Karpas-422 (cell line): ENCODE measurements around the gene PCGF2. TPM values are rescaled to one million over a fixed set of nuclear protein-coding genes. Genes with fewer than 3 reads are reported as not detected.

Experiments
- DNase-seq: peaks from one replicate; pipeline ENCODE4 v3.0.0-alpha.2; 2015
- H2AFZ ChIP-seq: fragments of 200-600 bp; sonication (generic); 2 replicates; pipeline ENCODE4 v1.6.1; 2014; ENCODE audit warnings: antibody characterized with exemption, low read length, mixed read lengths
- H3K27ac ChIP-seq: fragments of 200-600 bp; sonication (generic); 2 replicates; pipeline ENCODE4 v1.5.1; 2014; ENCODE audit warnings: mild to moderate bottlenecking, low read length, moderate library complexity
- H3K27me3 ChIP-seq: fragments of 200-600 bp; sonication (generic); 2 replicates; pipeline ENCODE4 v1.6.1; 2014; ENCODE audit warnings: low read length, mixed read lengths
- H3K36me3 ChIP-seq: fragments of 200-600 bp; sonication (generic); 2 replicates; pipeline ENCODE4 v1.6.1; 2014; ENCODE audit warnings: low read length, mixed read lengths; ENCODE audit not compliant: insufficient read depth
- H3K4me1 ChIP-seq: fragments of 200-600 bp; sonication (generic); 2 replicates; pipeline ENCODE4 v1.6.1; 2014; ENCODE audit warnings: mild to moderate bottlenecking, low read length, mixed read lengths
- H3K4me2 ChIP-seq: fragments of 200-600 bp; sonication (generic); 2 replicates; pipeline ENCODE4 v1.6.1; 2014; ENCODE audit warnings: low read length, low read depth, mild to moderate bottlenecking; ENCODE audit not compliant: poor library complexity, severe bottlenecking
- H3K4me3 ChIP-seq: fragments of 200-600 bp; sonication (generic); 2 replicates; pipeline ENCODE4 v1.5.1; 2014; ENCODE audit warnings: mild to moderate bottlenecking, antibody characterized with exemption, low read length, mixed read lengths
- H3K79me2 ChIP-seq: fragments of 200-600 bp; sonication (generic); 2 replicates; pipeline ENCODE4 v1.6.1; 2014; ENCODE audit warnings: mild to moderate bottlenecking, low read length, mixed read lengths
- H3K9ac ChIP-seq: fragments of 200-600 bp; sonication (generic); 2 replicates; pipeline ENCODE4 v1.6.0; 2014; ENCODE audit warnings: low read length
- H3K9me2 ChIP-seq: fragments of 200-600 bp; sonication (generic), shearing (Covaris generic); replicated peaks from 2 replicates; pipeline ENCODE4 v1.6.0; 2014; ENCODE audit warnings: mild to moderate bottlenecking, low read length, moderate library complexity; ENCODE audit not compliant: insufficient read depth
- H3K9me3 ChIP-seq: fragments of 300-700, 200-600 bp; sonication (generic); 2 replicates; pipeline ENCODE4 v1.6.1; 2014; ENCODE audit warnings: low read length, mixed read lengths
- H4K20me1 ChIP-seq: fragments of 200-600 bp; sonication (generic); 2 replicates; pipeline ENCODE4 v1.6.1; 2014; ENCODE audit warnings: mild to moderate bottlenecking, antibody characterized with exemption, low read length, low read depth; ENCODE audit not compliant: insufficient read depth
- total RNA-seq: library from RNA; depleted of rRNA; stranded (reverse); fragments of >200 nt; shearing (Covaris generic); gene quantifications from 2 replicates; pipeline ENCODE4 v1.2.3, GENCODE V29; 2014; ENCODE audit warnings: low replicate concordance

Gene PCGF2
- total RNA-seq, 1 experiment from 2014 or later: 0.15 TPM

GRCh38 chr17:38743556-38744171 lies 4.5 kb downstream of the PCGF2 start:
- H3K79me2 ChIP-seq: no peaks in the 10 kb centered on the region
- no peaks in the 10 kb centered on the region for H4K20me1 ChIP-seq
- H3K4me2 ChIP-seq: no peak overlapping the region
- peaks cover 29% of the 10 kb centered on the region for H3K4me1 ChIP-seq
- no peaks in the 10 kb centered on the region for H3K9me2 ChIP-seq
- H3K27me3 ChIP-seq: no peaks in the 10 kb centered on the region
- no peaks in the 10 kb centered on the region for H3K9me3 ChIP-seq
- no peaks in the 10 kb centered on the region for H3K36me3 ChIP-seq
- DNase-seq: no peak
- H2AFZ ChIP-seq: no peak overlapping the region
- no peak overlapping the region for H3K27ac ChIP-seq
- no peak overlapping the region for H3K9ac ChIP-seq
- no peak overlapping the region for H3K4me3 ChIP-seq

GRCh38 chr17:38742411-38743308 lies 5.5 kb downstream of the PCGF2 start:
- H3K9ac ChIP-seq: no peak overlapping the region
- H3K36me3 ChIP-seq: no peaks in the 10 kb centered on the region
- no peak overlapping the region for H3K4me3 ChIP-seq
- no peak overlapping the region for H3K4me2 ChIP-seq
- no peaks in the 10 kb centered on the region for H3K9me3 ChIP-seq
- H3K27ac ChIP-seq: no peak overlapping the region
- no peak overlapping the region for H2AFZ ChIP-seq
- H4K20me1 ChIP-seq: no peaks in the 10 kb centered on the region
- H3K27me3 ChIP-seq: no peaks in the 10 kb centered on the region
- H3K9me2 ChIP-seq: no peaks in the 10 kb centered on the region
- no peak for DNase-seq
- no peaks in the 10 kb centered on the region for H3K79me2 ChIP-seq
- H3K4me1 ChIP-seq: peaks cover 24% of the 10 kb centered on the region

- Histone ChIP-seq H3K79me2 (no peaks in the 10 kb centered on the region), H3K4me1 (peaks cover 17% of the 10 kb centered on the region), H3K4me3 (no peak overlapping the region), H3K36me3 (no peaks in the 10 kb centered on the region), H3K4me2 (no peak overlapping the region), H3K9me3 (no peaks in the 10 kb centered on the region), H2AFZ (no peak overlapping the region), H4K20me1 (no peaks in the 10 kb centered on the region), H3K27me3 (no peaks in the 10 kb centered on the region), H3K27ac (no peak overlapping the region), H3K9me2 (no peaks in the 10 kb centered on the region), H3K9ac (no peak overlapping the region)
- no peak for DNase-seq
Observed at GRCh38 chr17:38741921-38742410, 6.2 kb downstream of the PCGF2 start.

- Histone ChIP-seq H3K27me3 (no peaks in the 10 kb centered on the region), H4K20me1 (no peaks in the 10 kb centered on the region), H3K27ac (no peak overlapping the region), H3K9ac (no peak overlapping the region), H3K4me2 (no peak overlapping the region), H3K36me3 (no peaks in the 10 kb centered on the region), H2AFZ (no peak overlapping the region), H3K4me3 (no peak overlapping the region), H3K79me2 (no peaks in the 10 kb centered on the region), H3K9me3 (no peaks in the 10 kb centered on the region), H3K9me2 (no peaks in the 10 kb centered on the region), H3K4me1 (peaks cover 12% of the 10 kb centered on the region)
- no peak for DNase-seq
Observed at GRCh38 chr17:38741461-38741860, 6.7 kb downstream of the PCGF2 start.

- DNase-seq: no peak
- Histone ChIP-seq H3K4me1 (peaks cover 5% of the 10 kb centered on the region), H3K4me3 (no peak overlapping the region), H3K79me2 (no peaks in the 10 kb centered on the region), H2AFZ (no peak overlapping the region), H4K20me1 (no peaks in the 10 kb centered on the region), H3K9me2 (no peaks in the 10 kb centered on the region), H3K36me3 (no peaks in the 10 kb centered on the region), H3K9ac (no peak overlapping the region), H3K9me3 (no peaks in the 10 kb centered on the region), H3K4me2 (no peak overlapping the region), H3K27me3 (no peaks in the 10 kb centered on the region), H3K27ac (no peak overlapping the region)
Observed at GRCh38 chr17:38740806-38741205, 7.3 kb downstream of the PCGF2 start.

- Histone ChIP-seq H3K27ac (no peak overlapping the region), H3K9me3 (no peaks in the 10 kb centered on the region), H4K20me1 (no peaks in the 10 kb centered on the region), H3K9ac (no peak overlapping the region), H3K79me2 (no peaks in the 10 kb centered on the region), H3K27me3 (no peaks in the 10 kb centered on the region), H3K4me1 (no peaks in the 10 kb centered on the region), H2AFZ (no peak overlapping the region), H3K4me2 (no peak overlapping the region), H3K36me3 (no peaks in the 10 kb centered on the region), H3K9me2 (no peaks in the 10 kb centered on the region), H3K4me3 (no peak overlapping the region)
- no peak for DNase-seq
Observed at GRCh38 chr17:38740044-38740443, 8.1 kb downstream of the PCGF2 start.

GRCh38 chr17:38739305-38739704 lies 8.8 kb downstream of the PCGF2 start:
- Histone ChIP-seq H2AFZ (no peak overlapping the region), H3K27ac (no peak overlapping the region), H3K4me1 (no peaks in the 10 kb centered on the region), H3K4me3 (no peak overlapping the region), H4K20me1 (0 out of 2 replicates have a peak, but pooled peaks cover 4% of the 10 kb centered on the region), H3K4me2 (no peak overlapping the region), H3K9me2 (no peaks in the 10 kb centered on the region), H3K79me2 (no peaks in the 10 kb centered on the region), H3K36me3 (no peaks in the 10 kb centered on the region), H3K9me3 (no peaks in the 10 kb centered on the region), H3K27me3 (no peaks in the 10 kb centered on the region), H3K9ac (no peak overlapping the region)
- no peak for DNase-seq

- H3K9ac ChIP-seq: no peak overlapping the region
- H3K4me2 ChIP-seq: no peak overlapping the region
- H3K4me1 ChIP-seq: no peaks in the 10 kb centered on the region
- no peaks in the 10 kb centered on the region for H3K9me2 ChIP-seq
- H3K79me2 ChIP-seq: no peaks in the 10 kb centered on the region
- no peaks in the 10 kb centered on the region for H3K36me3 ChIP-seq
- H3K27me3 ChIP-seq: no peaks in the 10 kb centered on the region
- H3K9me3 ChIP-seq: no peaks in the 10 kb centered on the region
- no peak for DNase-seq
- H3K27ac ChIP-seq: no peak overlapping the region
- H3K4me3 ChIP-seq: no peak overlapping the region
- 0 out of 2 replicates have a peak, but pooled peaks cover 6% of the 10 kb centered on the region for H4K20me1 ChIP-seq
- no peak overlapping the region for H2AFZ ChIP-seq
Observed at GRCh38 chr17:38738686-38739085, 9.4 kb downstream of the PCGF2 start.
